ENCODE measurements around the gene FETUB.
"Not testable (repeated sequence)": the region's sequence is repeated elsewhere in the genome, so short reads cannot be mapped to it uniquely, and the experiment has no call there.

FETUB gene

DNA sequence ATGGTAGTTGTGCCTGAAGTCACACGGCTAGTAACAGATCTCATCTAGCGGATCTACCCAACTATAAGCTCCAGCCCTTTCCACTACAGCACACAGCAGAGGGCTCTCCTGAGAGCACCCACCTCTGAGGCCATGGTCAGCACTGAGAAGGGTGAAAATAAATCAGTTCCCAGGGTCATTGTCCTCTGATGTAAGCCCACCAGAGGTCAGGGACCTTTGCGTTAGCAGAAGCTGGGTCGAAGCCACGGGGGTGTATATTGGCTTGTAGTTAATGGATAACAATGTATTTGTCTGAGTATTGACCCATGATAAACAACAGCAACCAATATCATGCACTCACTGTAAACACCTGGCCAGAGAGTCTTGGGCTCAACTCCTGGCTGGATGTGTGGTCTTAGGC is 6.0 kb upstream of the FETUB start:
- H3K36me3 ChIP-seq (ENCODE audit: control insufficient read depth in 2 of 2, insufficient read depth in 1 of 2, low read length in 2 of 2); H3K4me3 ChIP-seq (ENCODE audit: low read depth, low read length); H3K4me1 ChIP-seq (ENCODE audit: control insufficient read depth, insufficient read depth, low read length); H3K27ac ChIP-seq (ENCODE audit: extremely low read depth, low read depth, low read length); H3K9me3 ChIP-seq (ENCODE audit: control insufficient read depth, insufficient read depth, low read depth, low read length); POLR2A ChIA-PET: not testable (repeated sequence)
- CTCF ChIA-PET: interaction anchor here (0.5 to 1.4 kb wide), 3 partner anchors 17 to 1139 kb away, joined by 3 to 5 read pairs (median 3); partner anchors contain the start of gene AHSG

GRCh38 chr3:186635532-186635931 is 4.7 kb upstream of the FETUB start:
- H3K4me1 ChIP-seq (ENCODE audit: control insufficient read depth, insufficient read depth, low read length): no peaks in the 10 kb centered on the region
- H3K4me3 ChIP-seq (ENCODE audit: low read depth, low read length): no peak overlapping the region
- CTCF ChIA-PET: interaction anchor here (1.4 kb wide), 1 partner anchor 18 kb away, joined by 5 read pairs; no protein-coding TSS in a partner anchor
- POLR2A ChIA-PET: no interaction called here
- no peaks in the 10 kb centered on the region for H3K36me3 ChIP-seq (ENCODE audit: control insufficient read depth in 2 of 2, insufficient read depth in 1 of 2, low read length in 2 of 2)
- no peak overlapping the region for H3K27ac ChIP-seq (ENCODE audit: extremely low read depth, low read depth, low read length)
- no peaks in the 10 kb centered on the region for H3K9me3 ChIP-seq (ENCODE audit: control insufficient read depth, insufficient read depth, low read depth, low read length)
- TF ChIP-seq ZNF404 (tag by site-specific recombination; IDR thresholded peaks at IDR 0.05) (no peak), SP2 (tag by site-specific recombination; IDR thresholded peaks at IDR 0.05) (no peak)
- TF ChIP-seq, protein P1, sequence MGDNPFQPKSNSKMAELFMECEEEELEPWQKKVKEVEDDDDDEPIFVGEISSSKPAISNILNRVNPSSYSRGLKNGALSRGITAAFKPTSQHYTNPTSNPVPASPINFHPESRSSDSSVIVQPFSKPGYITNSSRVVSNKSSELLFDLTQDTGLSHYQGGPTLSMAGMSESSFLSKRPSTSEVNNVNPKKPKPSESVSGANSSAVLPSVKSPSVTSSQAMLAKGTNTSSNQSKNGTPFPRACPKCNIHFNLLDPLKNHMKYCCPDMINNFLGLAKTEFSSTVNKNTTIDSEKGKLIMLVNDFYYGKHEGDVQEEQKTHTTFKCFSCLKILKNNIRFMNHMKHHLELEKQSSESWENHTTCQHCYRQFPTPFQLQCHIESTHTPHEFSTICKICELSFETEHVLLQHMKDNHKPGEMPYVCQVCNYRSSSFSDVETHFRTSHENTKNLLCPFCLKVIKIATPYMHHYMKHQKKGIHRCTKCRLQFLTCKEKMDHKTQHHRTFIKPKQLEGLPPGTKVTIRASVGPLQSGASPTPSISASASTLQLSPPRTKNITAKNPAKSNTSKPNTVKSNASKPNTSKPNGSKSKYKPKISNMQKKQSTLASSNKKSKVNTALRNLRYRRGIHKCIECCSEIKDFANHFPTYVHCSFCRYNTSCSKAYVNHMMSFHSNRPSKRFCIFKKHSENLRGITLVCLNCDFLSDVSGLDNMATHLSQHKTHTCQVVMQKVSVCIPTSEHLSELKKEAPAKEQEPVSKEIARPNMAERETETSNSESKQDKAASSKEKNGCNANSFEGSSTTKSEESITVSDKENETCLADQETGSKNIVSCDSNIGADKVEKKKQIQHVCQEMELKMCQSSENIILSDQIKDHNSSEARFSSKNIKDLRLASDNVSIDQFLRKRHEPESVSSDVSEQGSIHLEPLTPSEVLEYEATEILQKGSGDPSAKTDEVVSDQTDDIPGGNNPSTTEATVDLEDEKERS (tag by site-specific recombination; IDR thresholded peaks at IDR 0.05): no peak
- TF ChIP-seq, protein P2, sequence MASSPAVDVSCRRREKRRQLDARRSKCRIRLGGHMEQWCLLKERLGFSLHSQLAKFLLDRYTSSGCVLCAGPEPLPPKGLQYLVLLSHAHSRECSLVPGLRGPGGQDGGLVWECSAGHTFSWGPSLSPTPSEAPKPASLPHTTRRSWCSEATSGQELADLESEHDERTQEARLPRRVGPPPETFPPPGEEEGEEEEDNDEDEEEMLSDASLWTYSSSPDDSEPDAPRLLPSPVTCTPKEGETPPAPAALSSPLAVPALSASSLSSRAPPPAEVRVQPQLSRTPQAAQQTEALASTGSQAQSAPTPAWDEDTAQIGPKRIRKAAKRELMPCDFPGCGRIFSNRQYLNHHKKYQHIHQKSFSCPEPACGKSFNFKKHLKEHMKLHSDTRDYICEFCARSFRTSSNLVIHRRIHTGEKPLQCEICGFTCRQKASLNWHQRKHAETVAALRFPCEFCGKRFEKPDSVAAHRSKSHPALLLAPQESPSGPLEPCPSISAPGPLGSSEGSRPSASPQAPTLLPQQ (tag by site-specific recombination; IDR thresholded peaks at IDR 0.05): no peak

GRCh38 chr3:186636536-186636935 is 3.7 kb upstream of the FETUB start:
- no peak overlapping the region for H3K27ac ChIP-seq (ENCODE audit: extremely low read depth, low read depth, low read length)
- ChIA-PET CTCF (interaction anchor here (0.5 kb wide), 1 partner anchor 529 kb away, joined by 4 read pairs; no protein-coding TSS in a partner anchor), POLR2A (no interaction called here)
- no peak overlapping the region for H3K4me3 ChIP-seq (ENCODE audit: low read depth, low read length)
- TF ChIP-seq ZNF132 (tag by site-specific recombination; IDR thresholded peaks at IDR 0.05; ENCODE audit: borderline replicate concordance) (no peak), ZNF114 (tag by site-specific recombination; IDR thresholded peaks at IDR 0.05) (no peak), ZSCAN23 (tag by site-specific recombination; IDR thresholded peaks at IDR 0.05) (no peak), ZNF660 (tag by site-specific recombination; IDR thresholded peaks at IDR 0.05) (no peak), ZNF214 (tag by site-specific recombination; IDR thresholded peaks at IDR 0.05; ENCODE audit: borderline replicate concordance) (no peak), SP7 (tag by site-specific recombination; IDR thresholded peaks at IDR 0.05) (no peak), KLF16 (tag by site-specific recombination; IDR thresholded peaks at IDR 0.05) (no peak), ZNF677 (tag by site-specific recombination; IDR thresholded peaks at IDR 0.05) (no peak), AEBP2 (tag by site-specific recombination; IDR thresholded peaks at IDR 0.05; ENCODE audit: borderline replicate concordance) (no peak), ZNF629 (tag by site-specific recombination; IDR thresholded peaks at IDR 0.05) (no peak), ZNF133 (tag by site-specific recombination; IDR thresholded peaks at IDR 0.05) (no peak), ZNF292 (tag by site-specific recombination; IDR thresholded peaks at IDR 0.05; ENCODE audit: borderline replicate concordance, low read depth) (no peak), MEIS1 (CRISPR knock-in tag; IDR thresholded peaks at IDR 0.05; ENCODE audit: borderline replicate concordance) (no peak), GLI4 (tag by site-specific recombination; IDR thresholded peaks at IDR 0.05) (no peak), ZFHX2 (tag by site-specific recombination; conservative IDR thresholded peaks at IDR 0.05) (no peak), KLF1 (tag by site-specific recombination; IDR thresholded peaks at IDR 0.05) (no peak)
- no peaks in the 10 kb centered on the region for H3K9me3 ChIP-seq (ENCODE audit: control insufficient read depth, insufficient read depth, low read depth, low read length)
- no peaks in the 10 kb centered on the region for H3K4me1 ChIP-seq (ENCODE audit: control insufficient read depth, insufficient read depth, low read length)
- H3K36me3 ChIP-seq (ENCODE audit: control insufficient read depth in 2 of 2, insufficient read depth in 1 of 2, low read length in 2 of 2): no peaks in the 10 kb centered on the region
